SK-N-SH (cell line): ENCODE data around the gene HASPIN. TPM values are rescaled to one million over a fixed set of nuclear protein-coding genes. Genes with fewer than 3 reads are reported as not detected.

Experiments used
- CTCF ChIA-PET: fragments of 300-600, 350-600 bp; formaldehyde crosslinking; extraction: SDS; loops from one replicate; lab custom pipeline; 2021; lab: Yijun Ruan, JAX
- POLR2A ChIA-PET: fragments of 350-600 bp; sonication (Branson Sonifier 250); formaldehyde crosslinking; extraction: SDS; loops from one replicate; lab custom pipeline; 2020; ENCODE audit warnings: antibody characterized with exemption, inconsistent platforms; lab: Yijun Ruan, JAX
- DNase-seq: peaks from one replicate; pipeline ENCODE4 v3.0.0; 2012
- H2AFZ ChIP-seq: fragments of 200-600 bp; sonication (generic); 2 replicates; pipeline ENCODE4 v1.8.1; 2016; ENCODE audit warnings: antibody characterized with exemption, mild to moderate bottlenecking, low read depth
- H3F3A ChIP-seq: fragments of 200-600 bp; sonication (generic); replicated peaks from 2 replicates; pipeline ENCODE3; 2016; ENCODE audit warnings: antibody characterized with exemption, mild to moderate bottlenecking; ENCODE audit not compliant: insufficient read depth
- H3K27ac ChIP-seq, 2 experiments: fragments of 200-500 bp in 1 of 2; fragments of 200-600 bp in 1 of 2; sonication (Bioruptor generic) in 1 of 2; sonication (generic), shearing (Covaris generic) in 1 of 2; 2 replicates each; pipeline versions ENCODE4 v1.5.1 to v1.6.1; 2014 to 2016; ENCODE audit warnings: low read depth in 2 of 2, inconsistent platforms in 1 of 2, low read length in 1 of 2, mild to moderate bottlenecking in 1 of 2, mixed read lengths in 1 of 2
- H3K27me3 ChIP-seq: fragments of 200-600 bp; sonication (generic), shearing (Covaris generic); 2 replicates; pipeline ENCODE4 v1.6.1; 2016; ENCODE audit warnings: mixed run types; ENCODE audit not compliant: insufficient read depth
- H3K36me3 ChIP-seq, 2 experiments: fragments of 200-500 bp in 1 of 2; fragments of 200-600 bp in 1 of 2; sonication (Bioruptor generic) in 1 of 2; sonication (generic) in 1 of 2; replicated peaks in 1 of 2; 2 replicates each; pipeline versions ENCODE3 to v1.5.1; 2014 to 2016; ENCODE audit warnings: low read length in 1 of 2, mild to moderate bottlenecking in 1 of 2; ENCODE audit not compliant: insufficient read depth in 2 of 2, control insufficient read depth in 1 of 2
- H3K4me1 ChIP-seq, 2 experiments: fragments of 200-500 bp in 1 of 2; fragments of 200-600 bp in 1 of 2; sonication (Bioruptor generic) in 1 of 2; sonication (generic), shearing (Covaris generic) in 1 of 2; 2 replicates each; pipeline versions ENCODE4 v1.5.1 to v1.6.1; 2014 to 2016; ENCODE audit warnings: low read depth in 1 of 2, low read length in 1 of 2, mixed run types in 1 of 2; ENCODE audit not compliant: insufficient read depth in 2 of 2, control insufficient read depth in 1 of 2
- H3K4me2 ChIP-seq: fragments of 200-600 bp; sonication (generic), shearing (Covaris generic); 2 replicates; pipeline ENCODE4 v1.6.1; 2017; ENCODE audit warnings: mixed run types
- H3K4me3 ChIP-seq, 2 experiments: fragments of 200-500 bp in 1 of 2; fragments of 200-600 bp in 1 of 2; sonication (Bioruptor generic) in 1 of 2; sonication (generic), shearing (Covaris generic) in 1 of 2; 2 replicates each; pipeline versions ENCODE4 v1.5.1 to v1.8.1; 2014 to 2016; ENCODE audit warnings: low read depth in 2 of 2, inconsistent platforms in 1 of 2, low read length in 1 of 2, mild to moderate bottlenecking in 1 of 2, mixed read lengths in 1 of 2, moderate library complexity in 1 of 2
- H3K79me2 ChIP-seq: fragments of 200-600 bp; sonication (generic); 2 replicates; pipeline ENCODE4 v1.8.1; 2017; ENCODE audit warnings: mild to moderate bottlenecking; ENCODE audit not compliant: insufficient read depth
- H3K9ac ChIP-seq: fragments of 200-600 bp; sonication (generic); 2 replicates; pipeline ENCODE4 v1.6.1; 2017; ENCODE audit warnings: mixed run types
- H3K9me2 ChIP-seq: fragments of 200-600 bp; sonication (generic); 2 replicates; pipeline ENCODE4 v1.6.1; 2017; ENCODE audit warnings: mixed run types
- H3K9me3 ChIP-seq: fragments of 200-600 bp; sonication (generic); 2 replicates; pipeline ENCODE4 v1.6.1; 2017; ENCODE audit warnings: mixed run types, mild to moderate bottlenecking, moderate library complexity
- H4K20me1 ChIP-seq: fragments of 200-600 bp; sonication (generic); 2 replicates; pipeline ENCODE4 v1.6.1; 2017; ENCODE audit warnings: mild to moderate bottlenecking, mixed run types; ENCODE audit not compliant: insufficient read depth
- CHD2 ChIP-seq: fragments of 150-350 bp; IDR thresholded peaks from 2 replicates; pipeline ENCODE4 v1.6.1; 2018; ENCODE audit warnings: low read length; ENCODE audit not compliant: partially characterized antibody
- ELF1 ChIP-seq: IDR thresholded peaks from 2 replicates; pipeline ENCODE4 v1.4.0; 2012
- EP300 ChIP-seq, 2 experiments: IDR thresholded peaks; 2 replicates each; pipeline versions ENCODE4 v1.4.0 to v1.6.1; 2012; ENCODE audit warnings: borderline replicate concordance in 1 of 2, low read depth in 1 of 2, low read length in 1 of 2
- FOSL2 ChIP-seq: IDR thresholded peaks from 2 replicates; pipeline ENCODE4 v1.4.0; 2012; ENCODE audit warnings: low read depth, mild to moderate bottlenecking, moderate library complexity, borderline replicate concordance
- GABPA ChIP-seq: IDR thresholded peaks from 2 replicates; pipeline ENCODE4 v1.4.0; 2012; ENCODE audit warnings: low read depth, mild to moderate bottlenecking
- MAX ChIP-seq: IDR thresholded peaks from 2 replicates; pipeline ENCODE4 v1.4.0; 2012; ENCODE audit warnings: low read depth
- MEF2A ChIP-seq: IDR thresholded peaks from 2 replicates; pipeline ENCODE4 v1.4.0; 2012; ENCODE audit warnings: low read depth, borderline replicate concordance
- MXI1 ChIP-seq: IDR thresholded peaks from 2 replicates; pipeline ENCODE4 v1.6.1; 2012; ENCODE audit warnings: mild to moderate bottlenecking, low read depth, low read length, improper control_type of control experiment
- NFIC ChIP-seq: IDR thresholded peaks from 2 replicates; pipeline ENCODE4 v1.4.0; 2012; ENCODE audit warnings: borderline replicate concordance
- PBX3 ChIP-seq: IDR thresholded peaks from 2 replicates; pipeline ENCODE4; 2012
- RFX5 ChIP-seq: IDR thresholded peaks from 2 replicates; pipeline ENCODE4 v1.6.1; 2012; ENCODE audit warnings: mild to moderate bottlenecking, improper control_type of control experiment, low read length
- RXRA ChIP-seq: IDR thresholded peaks from 2 replicates; pipeline ENCODE4 v1.4.0; 2012; ENCODE audit warnings: low read depth, mild to moderate bottlenecking, borderline replicate concordance
- TEAD4 ChIP-seq: IDR thresholded peaks from 2 replicates; pipeline ENCODE4 v1.4.0; 2012; ENCODE audit warnings: mild to moderate bottlenecking, borderline replicate concordance; ENCODE audit not compliant: insufficient read depth
- USF1 ChIP-seq: IDR thresholded peaks from 2 replicates; pipeline ENCODE4 v1.4.0; 2012; ENCODE audit warnings: low read depth, borderline replicate concordance
- ZBTB33 ChIP-seq: IDR thresholded peaks from 2 replicates; pipeline ENCODE4 v1.4.0; 2012; ENCODE audit warnings: low read depth, borderline replicate concordance
- WGBS: methylation state at CpG from one replicate; pipeline ENCODE4 v1.1.6; 2017; ENCODE audit warnings: low lambda C conversion rate; 5-methylcytosine and 5-hydroxymethylcytosine counted together
- polyA plus RNA-seq, 3 experiments: library from polyadenylated mRNA; depleted of rRNA; stranded (reverse); fragments of >200 nt; gene quantifications; 2 replicates each; pipeline ENCODE4 v1.2.3, GENCODE V29; 2012
- TF ChIP-seq, protein P1 (sequence below): fragments of 150-350 bp; IDR thresholded peaks from 2 replicates; pipeline ENCODE4 v1.6.1; 2017; ENCODE audit warnings: antibody characterized with exemption, low read length, low read depth, borderline replicate concordance
- TF ChIP-seq, protein P2 (sequence below): fragments of 150-350 bp; IDR thresholded peaks from 2 replicates; pipeline ENCODE4 v1.6.1; 2016; ENCODE audit warnings: mild to moderate bottlenecking, low read depth, low read length
- TF ChIP-seq, protein P3 (sequence below): fragments of 200-600 bp; sonication (generic); IDR thresholded peaks from 2 replicates; pipeline ENCODE4 v1.6.1; 2017; ENCODE audit warnings: antibody characterized with exemption, mild to moderate bottlenecking, moderate library complexity

HASPIN gene
- polyA plus RNA-seq, 1 of the 3 experiments (the other 2 are of a cell fraction), result 1.4 TPM

- no peaks in the 10 kb centered on the region for H3F3A ChIP-seq
- DNase-seq, result no peak
- TF ChIP-seq NFIC, result no peak
- TF ChIP-seq, protein P1, sequence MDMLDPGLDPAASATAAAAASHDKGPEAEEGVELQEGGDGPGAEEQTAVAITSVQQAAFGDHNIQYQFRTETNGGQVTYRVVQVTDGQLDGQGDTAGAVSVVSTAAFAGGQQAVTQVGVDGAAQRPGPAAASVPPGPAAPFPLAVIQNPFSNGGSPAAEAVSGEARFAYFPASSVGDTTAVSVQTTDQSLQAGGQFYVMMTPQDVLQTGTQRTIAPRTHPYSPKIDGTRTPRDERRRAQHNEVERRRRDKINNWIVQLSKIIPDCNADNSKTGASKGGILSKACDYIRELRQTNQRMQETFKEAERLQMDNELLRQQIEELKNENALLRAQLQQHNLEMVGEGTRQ, result no peak
- TF ChIP-seq, protein P2, sequence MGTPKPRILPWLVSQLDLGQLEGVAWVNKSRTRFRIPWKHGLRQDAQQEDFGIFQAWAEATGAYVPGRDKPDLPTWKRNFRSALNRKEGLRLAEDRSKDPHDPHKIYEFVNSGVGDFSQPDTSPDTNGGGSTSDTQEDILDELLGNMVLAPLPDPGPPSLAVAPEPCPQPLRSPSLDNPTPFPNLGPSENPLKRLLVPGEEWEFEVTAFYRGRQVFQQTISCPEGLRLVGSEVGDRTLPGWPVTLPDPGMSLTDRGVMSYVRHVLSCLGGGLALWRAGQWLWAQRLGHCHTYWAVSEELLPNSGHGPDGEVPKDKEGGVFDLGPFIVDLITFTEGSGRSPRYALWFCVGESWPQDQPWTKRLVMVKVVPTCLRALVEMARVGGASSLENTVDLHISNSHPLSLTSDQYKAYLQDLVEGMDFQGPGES, result no peak
- TF ChIP-seq MEF2A, result no peak
- TF ChIP-seq CHD2, result no peak
- H3K79me2 ChIP-seq, result no peaks in the 10 kb centered on the region
- no peak overlapping the region for H3K4me2 ChIP-seq
- WGBS, result 75% methylated on average over 20 of the region's 20 CpGs
- H3K36me3 ChIP-seq, result no peaks in the 10 kb centered on the region
- CTCF ChIA-PET, result no interaction called here
- no peaks in the 10 kb centered on the region for H4K20me1 ChIP-seq
- H2AFZ ChIP-seq, result no peak overlapping the region
- no peak overlapping the region for H3K4me3 ChIP-seq
- H3K9me3 ChIP-seq, result no peaks in the 10 kb centered on the region
- no peaks in the 10 kb centered on the region for H3K9me2 ChIP-seq
- H3K27ac ChIP-seq, result no peak overlapping the region
- no peak overlapping the region for H3K9ac ChIP-seq
- H3K27me3 ChIP-seq, result no peaks in the 10 kb centered on the region
- POLR2A ChIA-PET, result no interaction called here
- H3K4me1 ChIP-seq, result no peaks in the 10 kb centered on the region
Measured at GRCh38 chr17:3681565-3681964, 42.1 kb upstream of the HASPIN start.

GRCh38 chr17:3682033-3682432 is 41.7 kb upstream of the HASPIN start:
- Histone ChIP-seq H3K4me2 (no peak overlapping the region), H3K4me1 (no peaks in the 10 kb centered on the region), H3K9ac (no peak overlapping the region), H3K79me2 (no peaks in the 10 kb centered on the region), H3K9me3 (no peaks in the 10 kb centered on the region), H3K4me3 (no peak overlapping the region), H3F3A (no peaks in the 10 kb centered on the region), H3K36me3 (no peaks in the 10 kb centered on the region), H2AFZ (no peak overlapping the region), H3K9me2 (no peaks in the 10 kb centered on the region), H3K27ac (no peak overlapping the region), H4K20me1 (no peaks in the 10 kb centered on the region), H3K27me3 (no peaks in the 10 kb centered on the region)
- ChIA-PET CTCF (interaction anchor here (0.7 to 1.9 kb wide), 6 partner anchors 8 to 41 kb away, joined by 3 to 28 read pairs (median 4); partner anchors contain the start of gene P2RX5), POLR2A (no interaction called here)
- DNase-seq, result no peak
- WGBS, result 54% methylated on average over 7 of the region's 12 CpGs
- TF ChIP-seq RFX5, result no peak
- TF ChIP-seq MXI1, result no peak
- TF ChIP-seq EP300 (IDR thresholded peaks at IDR 0.05; ENCODE audit: borderline replicate concordance in 1 of 2, low read depth in 1 of 2, low read length in 1 of 2), result no peak
- TF ChIP-seq USF1, result no peak
- no peak for TF ChIP-seq MAX
- TF ChIP-seq GABPA, result no peak
- TF ChIP-seq, protein P2, result no peak
- TF ChIP-seq RXRA, result no peak
- TF ChIP-seq ZBTB33, result no peak
- no peak for TF ChIP-seq TEAD4
- TF ChIP-seq FOSL2, result no peak
- no peak for TF ChIP-seq ELF1
- TF ChIP-seq, protein P3, sequence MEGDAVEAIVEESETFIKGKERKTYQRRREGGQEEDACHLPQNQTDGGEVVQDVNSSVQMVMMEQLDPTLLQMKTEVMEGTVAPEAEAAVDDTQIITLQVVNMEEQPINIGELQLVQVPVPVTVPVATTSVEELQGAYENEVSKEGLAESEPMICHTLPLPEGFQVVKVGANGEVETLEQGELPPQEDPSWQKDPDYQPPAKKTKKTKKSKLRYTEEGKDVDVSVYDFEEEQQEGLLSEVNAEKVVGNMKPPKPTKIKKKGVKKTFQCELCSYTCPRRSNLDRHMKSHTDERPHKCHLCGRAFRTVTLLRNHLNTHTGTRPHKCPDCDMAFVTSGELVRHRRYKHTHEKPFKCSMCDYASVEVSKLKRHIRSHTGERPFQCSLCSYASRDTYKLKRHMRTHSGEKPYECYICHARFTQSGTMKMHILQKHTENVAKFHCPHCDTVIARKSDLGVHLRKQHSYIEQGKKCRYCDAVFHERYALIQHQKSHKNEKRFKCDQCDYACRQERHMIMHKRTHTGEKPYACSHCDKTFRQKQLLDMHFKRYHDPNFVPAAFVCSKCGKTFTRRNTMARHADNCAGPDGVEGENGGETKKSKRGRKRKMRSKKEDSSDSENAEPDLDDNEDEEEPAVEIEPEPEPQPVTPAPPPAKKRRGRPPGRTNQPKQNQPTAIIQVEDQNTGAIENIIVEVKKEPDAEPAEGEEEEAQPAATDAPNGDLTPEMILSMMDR, result no peak
- TF ChIP-seq CHD2, result no peak
- TF ChIP-seq PBX3, result no peak
